Measurements from ENCODE around the gene SMIM41. TPM values are rescaled to one million over a fixed set of nuclear protein-coding genes. Genes with fewer than 3 reads are reported as not detected.

SMIM41 gene
- total RNA-seq, 1 experiment from 2014 or later: not detected

DNA sequence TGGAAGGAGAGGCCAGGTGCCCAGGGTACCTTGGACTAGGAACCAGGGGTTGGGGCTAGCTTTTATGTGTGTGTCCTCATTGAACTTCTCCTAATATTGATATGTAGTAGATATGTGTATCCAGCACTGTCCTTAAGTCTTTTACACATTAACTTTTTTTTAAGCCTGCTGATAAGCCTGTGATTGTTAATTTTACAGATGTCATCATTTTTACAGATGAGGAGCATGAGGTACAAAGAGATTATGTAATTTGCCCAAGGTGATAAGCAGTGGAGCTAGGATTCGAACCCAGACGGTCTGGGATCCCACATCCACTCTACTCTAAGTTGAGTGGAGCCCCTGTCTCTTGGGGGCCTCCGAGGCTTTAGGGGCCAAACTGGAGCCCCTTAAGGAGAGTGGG, 38.5 kb upstream of the SMIM41 start:
- POLR2A ChIA-PET: no interaction called here
- ATAC-seq (no peak), DNase-seq (ENCODE audit: low read depth, low spot score) (no peak)
- Histone ChIP-seq H3K4me3 (ENCODE audit: low read depth in 2 of 2, low read length in 2 of 2) (no peak overlapping the region), H3K27me3 (ENCODE audit: control insufficient read depth, insufficient read depth, low read length) (no peaks in the 10 kb centered on the region), H3K27ac (ENCODE audit: low read length) (no peak overlapping the region), H3K9me3 (ENCODE audit: control insufficient read depth, insufficient read depth, low read depth, low read length) (no peaks in the 10 kb centered on the region), H3K4me1 (ENCODE audit: control insufficient read depth, insufficient read depth, low read length) (0 out of 2 replicates have a peak, but pooled peaks cover 5% of the 10 kb centered on the region), H3K36me3 (ENCODE audit: control insufficient read depth, insufficient read depth, low read length) (no peaks in the 10 kb centered on the region)
- in situ Hi-C loops (cut with HindIII; ENCODE audit: low pct_unique_long_range_greater_than_20kb, low sequenced_read_pairs): no loop called here
- intact Hi-C loops (cut with micrococcal nuclease; ENCODE audit: unreplicated experiment): no loop called here
- no TSS peak for BruUV-seq (replicated peaks)
- CTCF ChIA-PET: interaction anchor here (0.6 to 0.9 kb wide), 2 partner anchors 10 to 15 kb away, joined by 3 to 6 read pairs; no protein-coding TSS in a partner anchor
- TF ChIP-seq, protein P1, sequence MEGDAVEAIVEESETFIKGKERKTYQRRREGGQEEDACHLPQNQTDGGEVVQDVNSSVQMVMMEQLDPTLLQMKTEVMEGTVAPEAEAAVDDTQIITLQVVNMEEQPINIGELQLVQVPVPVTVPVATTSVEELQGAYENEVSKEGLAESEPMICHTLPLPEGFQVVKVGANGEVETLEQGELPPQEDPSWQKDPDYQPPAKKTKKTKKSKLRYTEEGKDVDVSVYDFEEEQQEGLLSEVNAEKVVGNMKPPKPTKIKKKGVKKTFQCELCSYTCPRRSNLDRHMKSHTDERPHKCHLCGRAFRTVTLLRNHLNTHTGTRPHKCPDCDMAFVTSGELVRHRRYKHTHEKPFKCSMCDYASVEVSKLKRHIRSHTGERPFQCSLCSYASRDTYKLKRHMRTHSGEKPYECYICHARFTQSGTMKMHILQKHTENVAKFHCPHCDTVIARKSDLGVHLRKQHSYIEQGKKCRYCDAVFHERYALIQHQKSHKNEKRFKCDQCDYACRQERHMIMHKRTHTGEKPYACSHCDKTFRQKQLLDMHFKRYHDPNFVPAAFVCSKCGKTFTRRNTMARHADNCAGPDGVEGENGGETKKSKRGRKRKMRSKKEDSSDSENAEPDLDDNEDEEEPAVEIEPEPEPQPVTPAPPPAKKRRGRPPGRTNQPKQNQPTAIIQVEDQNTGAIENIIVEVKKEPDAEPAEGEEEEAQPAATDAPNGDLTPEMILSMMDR (IDR thresholded peaks at IDR 0.05): no peak

DNA sequence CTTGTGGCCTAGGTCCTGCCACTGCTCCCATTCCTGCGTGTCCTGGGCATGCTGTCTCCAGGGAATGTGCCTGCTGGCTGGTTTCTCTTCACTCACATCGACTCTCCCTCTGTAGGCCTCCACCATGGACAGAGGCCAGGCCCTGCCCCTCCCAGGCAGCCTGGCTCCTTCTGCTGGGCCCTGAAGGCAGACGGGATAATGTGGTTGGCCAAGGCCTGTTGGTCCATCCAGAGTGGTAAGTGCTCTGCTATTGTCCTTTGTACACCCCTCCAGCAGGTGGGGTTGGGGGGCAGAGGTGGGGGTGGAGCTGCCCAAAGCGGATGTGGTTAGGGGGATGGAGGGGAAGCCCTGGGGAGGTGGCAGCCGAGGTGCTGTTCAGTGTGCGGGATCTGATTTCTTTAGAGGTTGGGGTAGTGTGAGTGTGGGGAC, 37.8 kb upstream of the SMIM41 start:
- Histone ChIP-seq H3K4me3 (ENCODE audit: low read depth in 2 of 2, low read length in 2 of 2) (no peak overlapping the region), H3K27me3 (ENCODE audit: control insufficient read depth, insufficient read depth, low read length) (no peaks in the 10 kb centered on the region), H3K27ac (ENCODE audit: low read length) (no peak overlapping the region), H3K9me3 (ENCODE audit: control insufficient read depth, insufficient read depth, low read depth, low read length) (no peaks in the 10 kb centered on the region), H3K36me3 (ENCODE audit: control insufficient read depth, insufficient read depth, low read length) (no peaks in the 10 kb centered on the region), H3K4me1 (ENCODE audit: control insufficient read depth, insufficient read depth, low read length) (0 out of 2 replicates have a peak, but pooled peaks cover under 1% of the 10 kb centered on the region)
- ChIA-PET CTCF (interaction anchor here (0.6 kb wide), 1 partner anchor 10 kb away, joined by 6 read pairs; no protein-coding TSS in a partner anchor), POLR2A (no interaction called here)
- intact Hi-C loops (cut with micrococcal nuclease; ENCODE audit: unreplicated experiment): no loop called here
- DNase-seq (ENCODE audit: low read depth, low spot score) (no peak), ATAC-seq (no peak)
- BruUV-seq (replicated peaks): no TSS peak
- in situ Hi-C loops (cut with HindIII; ENCODE audit: low pct_unique_long_range_greater_than_20kb, low sequenced_read_pairs): no loop called here
- no peak for TF ChIP-seq SIN3A (IDR thresholded peaks at IDR 0.05; ENCODE audit: borderline replicate concordance, insufficient read depth, low read depth, low read length)
- no peak for TF ChIP-seq TCF7L2 (IDR thresholded peaks at IDR 0.05; ENCODE audit: low read depth, low read length)
- TF ChIP-seq, protein P1 (IDR thresholded peaks at IDR 0.05): no peak
- TF ChIP-seq, protein P2, sequence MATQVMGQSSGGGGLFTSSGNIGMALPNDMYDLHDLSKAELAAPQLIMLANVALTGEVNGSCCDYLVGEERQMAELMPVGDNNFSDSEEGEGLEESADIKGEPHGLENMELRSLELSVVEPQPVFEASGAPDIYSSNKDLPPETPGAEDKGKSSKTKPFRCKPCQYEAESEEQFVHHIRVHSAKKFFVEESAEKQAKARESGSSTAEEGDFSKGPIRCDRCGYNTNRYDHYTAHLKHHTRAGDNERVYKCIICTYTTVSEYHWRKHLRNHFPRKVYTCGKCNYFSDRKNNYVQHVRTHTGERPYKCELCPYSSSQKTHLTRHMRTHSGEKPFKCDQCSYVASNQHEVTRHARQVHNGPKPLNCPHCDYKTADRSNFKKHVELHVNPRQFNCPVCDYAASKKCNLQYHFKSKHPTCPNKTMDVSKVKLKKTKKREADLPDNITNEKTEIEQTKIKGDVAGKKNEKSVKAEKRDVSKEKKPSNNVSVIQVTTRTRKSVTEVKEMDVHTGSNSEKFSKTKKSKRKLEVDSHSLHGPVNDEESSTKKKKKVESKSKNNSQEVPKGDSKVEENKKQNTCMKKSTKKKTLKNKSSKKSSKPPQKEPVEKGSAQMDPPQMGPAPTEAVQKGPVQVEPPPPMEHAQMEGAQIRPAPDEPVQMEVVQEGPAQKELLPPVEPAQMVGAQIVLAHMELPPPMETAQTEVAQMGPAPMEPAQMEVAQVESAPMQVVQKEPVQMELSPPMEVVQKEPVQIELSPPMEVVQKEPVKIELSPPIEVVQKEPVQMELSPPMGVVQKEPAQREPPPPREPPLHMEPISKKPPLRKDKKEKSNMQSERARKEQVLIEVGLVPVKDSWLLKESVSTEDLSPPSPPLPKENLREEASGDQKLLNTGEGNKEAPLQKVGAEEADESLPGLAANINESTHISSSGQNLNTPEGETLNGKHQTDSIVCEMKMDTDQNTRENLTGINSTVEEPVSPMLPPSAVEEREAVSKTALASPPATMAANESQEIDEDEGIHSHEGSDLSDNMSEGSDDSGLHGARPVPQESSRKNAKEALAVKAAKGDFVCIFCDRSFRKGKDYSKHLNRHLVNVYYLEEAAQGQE (IDR thresholded peaks at IDR 0.05; ENCODE audit: insufficient read depth in 1 of 2, low read depth in 2 of 2, low read length in 1 of 2): peak; percentile 79 to 88

All from Panc1 (cell line).